GM12875 (cell line): ENCODE results near the gene LRRIQ3.
"Not testable (repeated sequence)": the region's sequence is repeated elsewhere in the genome, so short reads cannot be mapped to it uniquely, and the experiment has no call there.

Source experiments
- H3K4me3 ChIP-seq: one replicate; pipeline ENCODE4 v1.5.1; 2011; ENCODE audit warnings: low read depth, low read length, control low read depth
- TF ChIP-seq, protein P1 (sequence below): IDR thresholded peaks from 2 replicates; pipeline ENCODE4 v1.5.1; 2011; ENCODE audit warnings: low read depth, mild to moderate bottlenecking, control low read depth, inconsistent platforms, low read length, moderate library complexity, borderline replicate concordance; ENCODE audit not compliant: insufficient read depth

LRRIQ3 gene

DNA sequence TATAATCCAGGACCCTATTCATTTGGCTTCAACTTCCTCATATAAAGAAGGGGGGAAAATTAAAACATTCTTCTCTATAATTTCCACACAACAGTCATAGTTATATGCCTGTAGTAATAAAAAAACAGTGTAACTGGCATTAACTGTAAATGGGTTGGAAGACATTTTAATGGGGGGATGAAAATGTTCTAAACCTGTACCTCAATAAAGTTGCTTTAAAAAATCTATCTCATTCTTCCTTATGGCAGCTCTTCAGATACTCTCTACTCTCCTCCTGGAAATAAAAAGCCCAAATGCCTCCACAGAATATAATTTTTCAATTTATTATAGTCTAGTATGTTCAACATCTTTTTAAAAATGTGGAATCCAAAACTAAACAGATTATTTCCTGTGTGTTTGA is 2.6 kb downstream of the LRRIQ3 start:
- H3K4me3 ChIP-seq: no peak overlapping the region
- TF ChIP-seq, protein P1, sequence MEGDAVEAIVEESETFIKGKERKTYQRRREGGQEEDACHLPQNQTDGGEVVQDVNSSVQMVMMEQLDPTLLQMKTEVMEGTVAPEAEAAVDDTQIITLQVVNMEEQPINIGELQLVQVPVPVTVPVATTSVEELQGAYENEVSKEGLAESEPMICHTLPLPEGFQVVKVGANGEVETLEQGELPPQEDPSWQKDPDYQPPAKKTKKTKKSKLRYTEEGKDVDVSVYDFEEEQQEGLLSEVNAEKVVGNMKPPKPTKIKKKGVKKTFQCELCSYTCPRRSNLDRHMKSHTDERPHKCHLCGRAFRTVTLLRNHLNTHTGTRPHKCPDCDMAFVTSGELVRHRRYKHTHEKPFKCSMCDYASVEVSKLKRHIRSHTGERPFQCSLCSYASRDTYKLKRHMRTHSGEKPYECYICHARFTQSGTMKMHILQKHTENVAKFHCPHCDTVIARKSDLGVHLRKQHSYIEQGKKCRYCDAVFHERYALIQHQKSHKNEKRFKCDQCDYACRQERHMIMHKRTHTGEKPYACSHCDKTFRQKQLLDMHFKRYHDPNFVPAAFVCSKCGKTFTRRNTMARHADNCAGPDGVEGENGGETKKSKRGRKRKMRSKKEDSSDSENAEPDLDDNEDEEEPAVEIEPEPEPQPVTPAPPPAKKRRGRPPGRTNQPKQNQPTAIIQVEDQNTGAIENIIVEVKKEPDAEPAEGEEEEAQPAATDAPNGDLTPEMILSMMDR: no peak

GRCh38 chr1:74193908-74194307 is 4.1 kb downstream of the LRRIQ3 start:
- H3K4me3 ChIP-seq: no peak overlapping the region
- TF ChIP-seq, protein P1: no peak

DNA sequence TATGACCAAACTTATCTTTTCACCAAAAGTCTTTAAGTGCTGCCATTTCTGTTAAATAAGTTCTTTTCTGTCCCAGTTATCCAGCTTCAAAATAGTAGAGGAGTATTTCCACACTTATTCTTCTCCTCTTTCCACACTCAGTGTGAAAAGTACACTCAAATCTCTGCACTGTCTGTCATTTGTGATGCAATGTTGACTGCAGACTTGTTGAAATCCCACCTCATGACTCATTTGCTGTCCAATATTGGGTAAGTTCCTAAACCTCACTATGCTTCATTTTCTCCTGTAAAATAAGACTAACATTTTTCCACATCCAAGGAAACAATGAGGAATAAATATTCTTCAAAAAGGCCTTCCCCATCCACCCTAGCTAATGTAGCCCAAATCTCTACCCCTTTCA is 17.5 kb downstream of the LRRIQ3 start:
- TF ChIP-seq, protein P1: no peak
- no peak overlapping the region for H3K4me3 ChIP-seq

GRCh38 chr1:74174423-74174822 is 23.6 kb downstream of the LRRIQ3 start:
- H3K4me3 ChIP-seq: not testable (repeated sequence)

DNA sequence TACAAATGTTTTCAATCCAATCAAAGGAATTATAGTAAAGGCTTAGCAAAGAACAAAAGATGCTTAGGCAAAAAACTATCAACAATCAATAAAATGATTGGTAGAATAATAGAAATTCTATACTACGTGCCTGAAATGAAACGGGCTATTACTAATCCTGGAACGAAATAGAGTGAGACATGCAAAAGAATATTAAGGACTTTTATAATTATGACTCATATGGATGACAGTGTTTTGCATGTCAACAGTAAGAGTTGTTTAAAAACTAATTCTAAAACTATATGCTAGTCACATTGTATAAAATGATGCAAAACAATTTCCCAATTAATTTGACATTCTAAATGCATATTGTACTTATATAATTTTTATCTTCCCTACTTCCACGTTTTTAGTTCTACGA is 35.6 kb downstream of the LRRIQ3 start:
- TF ChIP-seq, protein P1: no peak
- no peak overlapping the region for H3K4me3 ChIP-seq

- TF ChIP-seq, protein P1: no peak
Measured at GRCh38 chr1:74161497-74161896, 36.5 kb downstream of the LRRIQ3 start.

DNA sequence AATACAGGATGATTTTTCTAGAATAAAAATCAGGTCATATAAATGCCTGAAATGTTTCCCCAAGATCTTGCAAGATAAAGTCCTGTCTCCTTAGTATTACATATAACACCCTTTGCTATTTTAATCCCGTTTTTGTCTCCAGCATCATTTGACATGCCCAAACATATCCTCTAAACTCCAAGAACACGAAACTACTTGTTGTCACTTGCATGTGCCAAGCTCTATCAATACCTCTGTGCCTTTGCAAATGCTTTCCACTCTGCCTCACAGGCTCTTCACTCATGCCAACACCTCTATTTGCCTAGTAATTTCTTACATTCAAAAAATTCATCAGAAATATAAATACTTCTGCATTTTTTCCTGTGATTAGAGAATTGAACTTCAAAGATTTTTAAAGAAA is 37.9 kb downstream of the LRRIQ3 start:
- TF ChIP-seq, protein P1: no peak
- no peak overlapping the region for H3K4me3 ChIP-seq

More at GRCh38 chr1:74161497-74161896, 36.5 kb downstream of the LRRIQ3 start:
- H3K4me3 ChIP-seq: no peak overlapping the region

DNA sequence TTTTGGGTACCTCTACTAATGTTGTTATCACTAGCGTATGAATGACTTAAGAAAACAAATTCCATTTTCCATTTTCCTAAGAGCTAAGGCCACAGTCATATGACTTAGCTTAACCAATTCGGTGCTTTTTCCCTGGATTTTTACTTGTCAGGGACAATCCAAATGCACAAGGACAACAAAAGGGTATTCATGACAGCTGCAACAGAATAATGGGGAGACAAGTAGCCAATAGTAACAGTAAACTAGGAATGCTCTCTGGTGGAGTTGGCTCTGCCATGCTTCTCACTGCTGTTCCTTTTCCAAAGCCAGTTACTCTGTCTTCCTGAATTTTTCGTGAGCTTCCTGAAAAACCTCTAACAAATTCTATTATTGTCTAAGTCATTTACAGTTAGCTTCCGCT is 52.9 kb downstream of the LRRIQ3 start:
- TF ChIP-seq, protein P1: no peak
- H3K4me3 ChIP-seq: no peak overlapping the region

- not testable (repeated sequence) for H3K4me3 ChIP-seq
Measured at GRCh38 chr1:74117370-74117769, 80.6 kb downstream of the LRRIQ3 start.
